GM18511 (cell line): ENCODE measurements around the gene MSRB1.
"Not testable (repeated sequence)": the region's sequence is repeated elsewhere in the genome, so short reads cannot be mapped to it uniquely, and the experiment has no call there.

ENCODE experiments used
- ATAC-seq: cut with Tn5 transposase; IDR thresholded peaks from one replicate; pipeline ENCODE4 v1.9.1; 2021; ENCODE audit warnings: mild to moderate bottlenecking, moderate library complexity; ENCODE audit not compliant: unreplicated experiment

Gene MSRB1

GRCh38 chr16:1903845-1904840, 38.9 kb downstream of the MSRB1 start:
- ATAC-seq = no peak

- no peak for ATAC-seq
Observed at GRCh38 chr16:1903220-1903574, 39.8 kb downstream of the MSRB1 start.

- ATAC-seq = no peak
Observed at GRCh38 chr16:1902547-1903219, 40.3 kb downstream of the MSRB1 start.

GRCh38 chr16:1900452-1900774, 42.6 kb downstream of the MSRB1 start:
- no peak for ATAC-seq

- no peak for ATAC-seq
Observed at GRCh38 chr16:1899641-1900451, 43.2 kb downstream of the MSRB1 start.

GRCh38 chr16:1897692-1898091, 45.3 kb downstream of the MSRB1 start:
- ATAC-seq = not testable (repeated sequence)

- no peak for ATAC-seq
Observed at GRCh38 chr16:1895949-1896675, 46.9 kb downstream of the MSRB1 start.

GRCh38 chr16:1895068-1895467, 47.9 kb downstream of the MSRB1 start:
- ATAC-seq = no peak

GRCh38 chr16:1890708-1891050, 52.3 kb downstream of the MSRB1 start:
- no peak for ATAC-seq

GRCh38 chr16:1890024-1890707, 52.8 kb downstream of the MSRB1 start:
- ATAC-seq = no peak
